OCI-LY3 (cell line): ENCODE measurements around the gene TMEM97.

Experiments
- H2AFZ ChIP-seq: fragments of 200-600, 300-600 bp; shearing (Covaris generic); 2 replicates; pipeline ENCODE4 v1.6.0; 2014; ENCODE audit warnings: antibody characterized with exemption, low read depth, low read length
- H3K27ac ChIP-seq: fragments of 200-600, 300-600 bp; sonication (generic); 2 replicates; pipeline ENCODE4 v1.5.1; 2014; ENCODE audit warnings: mild to moderate bottlenecking, low read length, moderate library complexity, mixed read lengths
- H3K27me3 ChIP-seq: fragments of 200-600, 300-600 bp; sonication (generic); 2 replicates; pipeline ENCODE4 v1.6.1; 2014; ENCODE audit warnings: low read depth, low read length, mixed read lengths
- H3K36me3 ChIP-seq: fragments of 200-600, 300-600 bp; sonication (generic); replicated peaks from 2 replicates; pipeline ENCODE3; 2014; ENCODE audit warnings: low read depth, low read length, mixed read lengths
- H3K4me1 ChIP-seq: fragments of 300-600, 200-600 bp; sonication (generic); 2 replicates; pipeline ENCODE4 v1.6.1; 2014; ENCODE audit warnings: low read length, mixed read lengths
- H3K4me2 ChIP-seq: fragments of 200-600, 300-600 bp; sonication (generic); 2 replicates; pipeline ENCODE4 v1.6.1; 2014; ENCODE audit warnings: low read length, mixed read lengths
- H3K4me3 ChIP-seq: fragments of 300-600, 200-600 bp; sonication (generic); 2 replicates; pipeline ENCODE4 v1.5.1; 2014; ENCODE audit warnings: antibody characterized with exemption, mild to moderate bottlenecking, low read length, moderate library complexity
- H3K79me2 ChIP-seq: fragments of 300-600, 200-600 bp; shearing (Covaris generic); 2 replicates; pipeline ENCODE4 v1.6.1; 2014; ENCODE audit warnings: mild to moderate bottlenecking, low read length, mixed read lengths
- H3K9ac ChIP-seq: fragments of 300-600, 200-600 bp; shearing (Covaris generic); 2 replicates; pipeline ENCODE4 v1.6.0; 2014; ENCODE audit warnings: mild to moderate bottlenecking, low read length, moderate library complexity
- H3K9me3 ChIP-seq: fragments of 200-600, 300-600 bp; shearing (Covaris generic); 2 replicates; pipeline ENCODE4 v1.6.1; 2014; ENCODE audit warnings: low read length, mixed read lengths; ENCODE audit not compliant: insufficient read depth
- H4K20me1 ChIP-seq: fragments of 200-600, 300-600 bp; sonication (generic); 2 replicates; pipeline ENCODE4 v1.6.1; 2016; ENCODE audit warnings: low read length, mixed read lengths; ENCODE audit not compliant: insufficient read depth
- CTCF ChIP-seq: fragments of 200-600, 300-600 bp; sonication (generic); IDR thresholded peaks from 2 replicates; pipeline ENCODE4 v1.5.1; 2014; ENCODE audit warnings: antibody characterized with exemption, low read length, low read depth
- EZH2phosphoT487 ChIP-seq: fragments of 200-600 bp; shearing (Covaris generic); IDR thresholded peaks from 2 replicates; pipeline ENCODE4 v1.6.1; 2018; ENCODE audit warnings: antibody characterized with exemption, mixed run types, low read depth

Gene TMEM97

GRCh38 chr17:28344011-28344410 lies 25.0 kb downstream of the TMEM97 start:
- Histone ChIP-seq H3K36me3 (peaks cover 52% of the 10 kb centered on the region), H2AFZ (no peak overlapping the region), H3K27ac (no peak overlapping the region), H3K79me2 (no peaks in the 10 kb centered on the region), H3K4me1 (no peaks in the 10 kb centered on the region), H3K4me3 (no peak overlapping the region), H3K4me2 (no peak overlapping the region), H4K20me1 (no peaks in the 10 kb centered on the region), H3K27me3 (no peaks in the 10 kb centered on the region), H3K9ac (no peak overlapping the region), H3K9me3 (no peaks in the 10 kb centered on the region)
- TF ChIP-seq EZH2phosphoT487, result no peak
- TF ChIP-seq CTCF, result no peak

GRCh38 chr17:28344435-28344901 lies 25.5 kb downstream of the TMEM97 start:
- Histone ChIP-seq H4K20me1 (no peaks in the 10 kb centered on the region), H3K4me3 (no peak overlapping the region), H3K27ac (no peak overlapping the region), H3K4me1 (no peaks in the 10 kb centered on the region), H3K9ac (no peak overlapping the region), H2AFZ (no peak overlapping the region), H3K27me3 (no peaks in the 10 kb centered on the region), H3K4me2 (no peak overlapping the region), H3K79me2 (no peaks in the 10 kb centered on the region), H3K9me3 (no peaks in the 10 kb centered on the region), H3K36me3 (peaks cover 53% of the 10 kb centered on the region)
- TF ChIP-seq CTCF (no peak), EZH2phosphoT487 (no peak)

- Histone ChIP-seq H3K4me2 (no peak overlapping the region), H3K4me3 (no peak overlapping the region), H3K4me1 (no peaks in the 10 kb centered on the region), H3K27me3 (no peaks in the 10 kb centered on the region), H3K79me2 (no peaks in the 10 kb centered on the region), H3K9ac (no peak overlapping the region), H3K36me3 (peaks cover 61% of the 10 kb centered on the region), H3K27ac (no peak overlapping the region), H2AFZ (no peak overlapping the region), H4K20me1 (no peaks in the 10 kb centered on the region), H3K9me3 (no peaks in the 10 kb centered on the region)
- TF ChIP-seq CTCF, result no peak
- no peak for TF ChIP-seq EZH2phosphoT487
These were observed 26.6 kb downstream of the TMEM97 start for GRCh38 chr17:28345419-28346198.

GRCh38 chr17:28346199-28346580 lies 27.2 kb downstream of the TMEM97 start:
- Histone ChIP-seq H3K4me1 (no peaks in the 10 kb centered on the region), H3K79me2 (no peaks in the 10 kb centered on the region), H3K27me3 (no peaks in the 10 kb centered on the region), H4K20me1 (no peaks in the 10 kb centered on the region), H2AFZ (no peak overlapping the region), H3K9ac (no peak overlapping the region), H3K27ac (no peak overlapping the region), H3K4me3 (no peak overlapping the region), H3K4me2 (no peak overlapping the region), H3K36me3 (peaks cover 64% of the 10 kb centered on the region), H3K9me3 (no peaks in the 10 kb centered on the region)
- no peak for TF ChIP-seq CTCF
- no peak for TF ChIP-seq EZH2phosphoT487
